Neural progenitor cell (in vitro differentiated cells): ENCODE results near the gene SNX27.

Experiments used
- EZH2 ChIP-seq: fragments of 200-600 bp; sonication (generic); IDR thresholded peaks from 2 replicates; pipeline ENCODE4 v1.6.1; 2017; ENCODE audit warnings: antibody characterized with exemption, mild to moderate bottlenecking, moderate library complexity
- TF ChIP-seq, protein P1 (sequence below): fragments of 200-600 bp; sonication (generic); IDR thresholded peaks from 2 replicates; pipeline ENCODE4 v1.5.1; 2017; ENCODE audit warnings: antibody characterized with exemption, mild to moderate bottlenecking

DNA sequence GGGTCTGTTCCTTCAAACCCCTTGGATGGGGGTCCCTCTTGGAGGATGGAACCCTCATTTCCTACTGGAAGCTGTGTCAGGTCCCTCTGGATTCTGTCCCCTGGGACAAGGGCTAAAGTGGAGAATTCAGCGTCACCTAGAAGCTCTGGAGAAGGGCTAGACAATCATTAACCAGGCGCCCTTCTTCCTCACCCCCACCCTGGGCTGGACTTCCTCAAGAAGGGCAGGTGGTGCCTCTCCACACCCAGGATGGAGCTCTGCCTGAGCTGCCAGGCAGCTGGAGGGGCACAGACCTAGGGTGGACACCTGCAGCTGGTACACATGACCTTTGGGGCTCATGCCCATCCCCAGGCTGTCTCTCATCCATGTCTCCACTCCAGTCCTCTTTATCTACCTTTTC lies 101.2 kb downstream of the SNX27 start:
- TF ChIP-seq, protein P1, sequence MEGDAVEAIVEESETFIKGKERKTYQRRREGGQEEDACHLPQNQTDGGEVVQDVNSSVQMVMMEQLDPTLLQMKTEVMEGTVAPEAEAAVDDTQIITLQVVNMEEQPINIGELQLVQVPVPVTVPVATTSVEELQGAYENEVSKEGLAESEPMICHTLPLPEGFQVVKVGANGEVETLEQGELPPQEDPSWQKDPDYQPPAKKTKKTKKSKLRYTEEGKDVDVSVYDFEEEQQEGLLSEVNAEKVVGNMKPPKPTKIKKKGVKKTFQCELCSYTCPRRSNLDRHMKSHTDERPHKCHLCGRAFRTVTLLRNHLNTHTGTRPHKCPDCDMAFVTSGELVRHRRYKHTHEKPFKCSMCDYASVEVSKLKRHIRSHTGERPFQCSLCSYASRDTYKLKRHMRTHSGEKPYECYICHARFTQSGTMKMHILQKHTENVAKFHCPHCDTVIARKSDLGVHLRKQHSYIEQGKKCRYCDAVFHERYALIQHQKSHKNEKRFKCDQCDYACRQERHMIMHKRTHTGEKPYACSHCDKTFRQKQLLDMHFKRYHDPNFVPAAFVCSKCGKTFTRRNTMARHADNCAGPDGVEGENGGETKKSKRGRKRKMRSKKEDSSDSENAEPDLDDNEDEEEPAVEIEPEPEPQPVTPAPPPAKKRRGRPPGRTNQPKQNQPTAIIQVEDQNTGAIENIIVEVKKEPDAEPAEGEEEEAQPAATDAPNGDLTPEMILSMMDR = no peak
- no peak for TF ChIP-seq EZH2
